Psoas muscle (tissue), 8 donors: Measurements from ENCODE around the gene C2CD2. TPM values are rescaled to one million over a fixed set of nuclear protein-coding genes. Genes with fewer than 3 reads are reported as not detected.

Experiments used
- ATAC-seq, 4 donors: fragments of 200-7000 bp; cut with Tn5 transposase; one replicate each; pipeline ENCODE4 v1.9.1; 2020; ENCODE audit warnings: moderate library complexity in 3 of 4, mild to moderate bottlenecking in 2 of 4
- DNase-seq, 2 donors: peaks; one replicate each; pipeline ENCODE4 v3.0.0-alpha.2; 2020
- H3K27ac ChIP-seq: fragments of 200-600 bp; one replicate; pipeline ENCODE4 v1.8.0; 2022
- H3K27me3 ChIP-seq, 3 donors: fragments of 200-600 bp in 1 of 3; one replicate each; pipeline versions ENCODE4 v1.6.1 to v1.8.0; 2013 to 2022; ENCODE audit warnings: low read length in 2 of 3, mild to moderate bottlenecking in 2 of 3, moderate library complexity in 1 of 3; ENCODE audit not compliant: insufficient read depth in 3 of 3
- H3K36me3 ChIP-seq, 2 donors: fragments of 200-600 bp in 1 of 2; one replicate each; pipeline versions ENCODE4 v1.6.1 to v1.8.0; 2013 to 2022; ENCODE audit warnings: low read depth in 1 of 2, mild to moderate bottlenecking in 1 of 2, moderate library complexity in 1 of 2; ENCODE audit not compliant: insufficient read depth in 1 of 2
- H3K4me1 ChIP-seq: fragments of 200-600 bp; one replicate; pipeline ENCODE4 v1.8.0; 2022
- H3K4me3 ChIP-seq: fragments of 200-600 bp; one replicate; pipeline ENCODE4 v1.8.0; 2022; ENCODE audit warnings: mild to moderate bottlenecking
- H3K9me3 ChIP-seq: fragments of 200-600 bp; one replicate; pipeline ENCODE4 v1.8.0; 2022
- CTCF ChIP-seq: fragments of 200-600 bp; IDR thresholded peaks from one replicate; pipeline ENCODE4 v1.8.0; 2022; ENCODE audit warnings: antibody characterized with exemption
- WGBS, 3 donors: extraction: QIAGEN DNeasy Blood & Tissue Kit; methylation state at CpG; one replicate each; pipeline versions ENCODE4 v1.1.6 to v1.1.7; 2013; 5-methylcytosine and 5-hydroxymethylcytosine counted together
- intact Hi-C, 2 donors: fragments of 100-400 bp; cut with DNase I; formaldehyde crosslinking; loops; one replicate each; pipeline versions ENCODE4 v1.11.0 to v1.14.2; 2022
- polyA plus RNA-seq, 3 donors: library from polyadenylated mRNA; stranded (reverse); fragments of 200-250 nt; gene quantifications; one replicate each; pipeline ENCODE4 v1.2.3, GENCODE V29; 2013
- total RNA-seq, 4 donors: library from RNA; stranded (reverse); fragmentation: NEBNext Ultra II Directional in 2 of 4; extraction: Animal tissue kit (Norgen Biotek cat#: 25700) in 2 of 4; gene quantifications; one replicate each; pipeline versions ENCODE4 v1.2.1 to v1.2.4, GENCODE V29; 2021 to 2023
- donor health status: healthy with polysubstance abuse.
- donor health status: DM: no; HTN: no; CAD: no; lungs with moderate emphysema.
- donor health status: Bipolar disorder and iron deficiency.
- donor health status: healthy.
- donor health status: DM: yes; HTN: yes; CAD: no.
- donor health status: DM: no; HTN: no; CAD: no.
- donor health status: DM: no; HTN: no; CAD: no.
- donor health status: DM: yes; HTN: yes; CAD: no.

C2CD2 gene
- total and polyA plus RNA-seq, 7 donors: 1.6 to 6.6 (median 3.2) TPM

GRCh38 chr21:41848533-41848932 is 105.3 kb downstream of the C2CD2 start:
- intact Hi-C loops: no loop called here
- no peak for DNase-seq
- ATAC-seq: no peak
- H3K27me3 ChIP-seq: no peaks in the 10 kb centered on the region
- peaks cover 0 to 27% of the 10 kb centered on the region in 2 donors for H3K36me3 ChIP-seq
- no peak overlapping the region for H3K27ac ChIP-seq
- H3K9me3 ChIP-seq: no peaks in the 10 kb centered on the region
- H3K4me3 ChIP-seq: no peak overlapping the region
- no peaks in the 10 kb centered on the region for H3K4me1 ChIP-seq
- 80 to 89% (median 88%) methylated on average over 8 of the region's 8 CpGs for WGBS, 3 donors
- TF ChIP-seq CTCF: no peak

DNA sequence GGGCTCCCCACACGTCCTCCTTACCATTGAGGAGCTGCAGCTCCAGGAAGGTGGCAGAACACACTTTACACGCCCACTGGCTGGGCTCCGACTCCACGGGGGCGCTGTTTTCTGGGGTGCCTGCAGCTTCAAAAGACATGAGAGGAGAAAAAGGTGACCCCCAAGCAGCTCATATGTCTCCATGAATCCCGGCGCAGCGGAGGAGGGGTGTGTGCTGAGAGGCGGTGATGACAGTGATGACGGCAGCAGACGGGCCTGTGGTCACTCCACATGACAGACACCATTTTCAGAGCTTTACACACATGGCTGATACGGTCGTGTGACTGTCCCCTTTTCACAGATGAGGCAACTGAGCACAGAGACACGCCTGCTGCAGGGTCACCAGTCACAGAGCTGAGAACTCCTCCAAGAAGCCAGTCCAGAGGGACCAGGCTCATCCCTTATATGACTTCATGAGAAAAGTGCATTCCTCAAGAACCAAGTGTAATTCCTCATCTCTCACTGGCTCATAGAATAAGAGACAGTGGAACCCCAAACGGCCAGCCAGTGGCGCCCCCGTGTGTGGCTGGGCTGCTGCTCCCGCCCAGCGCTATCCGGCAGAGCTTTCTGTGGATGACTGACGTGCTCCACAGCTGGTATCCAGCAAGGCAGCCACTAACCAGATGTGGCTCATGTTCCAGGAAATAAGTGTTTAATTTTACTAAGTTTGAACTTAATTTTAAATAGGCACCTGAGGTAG is 106.6 kb downstream of the C2CD2 start:
- 76 to 85% (median 83%) methylated on average over 21 of the region's 21 CpGs for WGBS, 3 donors
- TF ChIP-seq CTCF: no peak
- H3K4me1 ChIP-seq: no peaks in the 10 kb centered on the region
- no peak overlapping the region for H3K27ac ChIP-seq
- H3K27me3 ChIP-seq: no peaks in the 10 kb centered on the region
- ATAC-seq (no peak), DNase-seq (no peak)
- H3K36me3 ChIP-seq: peaks cover 0 to 14% of the 10 kb centered on the region in 2 donors
- H3K4me3 ChIP-seq: no peak overlapping the region
- no peaks in the 10 kb centered on the region for H3K9me3 ChIP-seq
- intact Hi-C loops: no loop called here

GRCh38 chr21:41846536-41846935 is 107.3 kb downstream of the C2CD2 start:
- H3K27me3 ChIP-seq: no peaks in the 10 kb centered on the region
- 89 to 93% (median 90%) methylated on average over 7 of the region's 7 CpGs for WGBS, 3 donors
- no peaks in the 10 kb centered on the region for H3K4me1 ChIP-seq
- intact Hi-C loops: no loop called here
- TF ChIP-seq CTCF: no peak
- H3K36me3 ChIP-seq: peaks cover 0 to 11% of the 10 kb centered on the region in 2 donors
- H3K9me3 ChIP-seq: no peaks in the 10 kb centered on the region
- H3K4me3 ChIP-seq: no peak overlapping the region
- ATAC-seq (no peak), DNase-seq (no peak)
- H3K27ac ChIP-seq: no peak overlapping the region

DNA sequence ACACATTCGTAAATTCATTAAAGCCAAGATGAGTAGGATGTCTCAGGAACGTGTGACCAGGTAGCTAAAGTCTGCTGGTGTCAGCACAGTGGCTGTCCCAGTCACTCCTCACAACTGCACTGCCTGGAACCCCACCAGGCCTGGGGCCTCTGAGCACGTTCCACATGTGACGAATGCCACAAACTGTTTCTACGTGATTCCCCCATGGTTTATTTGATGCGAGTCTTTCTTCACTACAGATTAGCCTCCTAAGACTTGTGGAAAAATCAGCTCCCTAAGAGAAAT is 107.8 kb downstream of the C2CD2 start:
- DNase-seq (no peak), ATAC-seq (peak in 2 of 4 donors; percentile 67 to 69)
- no peaks in the 10 kb centered on the region for H3K4me1 ChIP-seq
- peaks cover 0 to 11% of the 10 kb centered on the region in 2 donors for H3K36me3 ChIP-seq
- intact Hi-C loops: no loop called here
- no peaks in the 10 kb centered on the region for H3K9me3 ChIP-seq
- no peak for TF ChIP-seq CTCF
- 75 to 84% (median 81%) methylated on average over 6 of the region's 6 CpGs for WGBS, 3 donors
- no peak overlapping the region for H3K4me3 ChIP-seq
- H3K27ac ChIP-seq: no peak overlapping the region
- H3K27me3 ChIP-seq: no peaks in the 10 kb centered on the region
